ENCODE data around the gene THSD8.

THSD8 gene

DNA sequence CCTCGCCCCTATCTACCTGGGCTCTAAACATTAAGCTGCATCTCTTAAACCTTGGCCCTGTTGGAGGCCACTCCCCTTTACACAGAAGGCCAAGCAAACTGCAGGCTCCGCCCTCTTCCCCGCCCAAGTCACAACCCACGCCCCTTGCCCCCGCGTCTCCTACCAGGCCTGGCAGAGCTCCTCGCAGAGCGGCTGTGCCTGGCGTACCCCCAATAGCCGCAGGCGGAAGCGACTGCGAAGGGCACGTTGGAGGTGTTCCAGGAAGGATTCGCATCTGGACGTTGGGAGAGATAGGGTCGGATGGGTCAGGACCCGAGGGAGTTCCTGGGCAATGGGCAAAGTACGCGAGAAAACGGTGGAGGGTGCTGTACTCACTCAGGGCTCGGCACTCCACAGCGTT lies 26.6 kb downstream of the THSD8 start:
- H3K27me3 ChIP-seq (ENCODE audit: control insufficient read depth, insufficient read depth, low read length, poor library complexity, severe bottlenecking): peaks cover 64% of the 10 kb centered on the region
- no peak overlapping the region for H3K4me3 ChIP-seq (ENCODE audit: insufficient read depth, low read depth, low read length)
- 24% methylated on average over 23 of the region's 23 CpGs for WGBS, 2 experiments

DNA sequence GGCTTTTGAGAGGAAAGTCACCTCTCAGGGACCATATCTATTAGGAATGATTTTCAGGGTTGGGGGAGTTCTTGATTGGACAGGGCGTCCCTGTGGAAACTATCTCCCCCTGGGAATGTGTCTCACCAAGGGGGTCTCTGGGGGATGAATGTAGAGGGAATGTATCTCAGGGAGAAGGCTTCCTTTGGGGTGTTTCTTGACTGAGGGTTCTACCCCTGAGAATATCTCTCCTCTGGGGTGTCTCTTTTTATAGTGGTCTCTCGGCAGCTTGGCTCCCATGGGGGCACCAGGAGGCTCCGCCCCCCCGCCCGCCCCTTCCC lies 31.5 kb downstream of the THSD8 start:
- Histone ChIP-seq H3K9me3 (ENCODE audit: control insufficient read depth, low read length) (no peaks in the 10 kb centered on the region), H3K27me3 (ENCODE audit: control insufficient read depth, insufficient read depth, low read length, poor library complexity, severe bottlenecking) (peaks cover 97% of the 10 kb centered on the region), H3K36me3 (ENCODE audit: control insufficient read depth, insufficient read depth, low read length) (no peaks in the 10 kb centered on the region), H3K27ac (ENCODE audit: insufficient read depth, low read depth, low read length, poor library complexity, severe bottlenecking) (no peak overlapping the region), H3K4me3 (ENCODE audit: insufficient read depth, low read depth, low read length) (no peak overlapping the region), H3K4me1 (ENCODE audit: control insufficient read depth, insufficient read depth, low read length) (peaks cover 5% of the 10 kb centered on the region)
- 1 to 2% methylated on average over 5 of the region's 5 CpGs for WGBS, 2 experiments

More for the DNA sequence above, 26.6 kb downstream of the THSD8 start:
- no peaks in the 10 kb centered on the region for H3K9me3 ChIP-seq (ENCODE audit: control insufficient read depth, low read length)
- no peaks in the 10 kb centered on the region for H3K36me3 ChIP-seq (ENCODE audit: control insufficient read depth, insufficient read depth, low read length)
- H3K27ac ChIP-seq (ENCODE audit: insufficient read depth, low read depth, low read length, poor library complexity, severe bottlenecking): no peak overlapping the region
- H3K4me1 ChIP-seq (ENCODE audit: control insufficient read depth, insufficient read depth, low read length): no peaks in the 10 kb centered on the region

DNA sequence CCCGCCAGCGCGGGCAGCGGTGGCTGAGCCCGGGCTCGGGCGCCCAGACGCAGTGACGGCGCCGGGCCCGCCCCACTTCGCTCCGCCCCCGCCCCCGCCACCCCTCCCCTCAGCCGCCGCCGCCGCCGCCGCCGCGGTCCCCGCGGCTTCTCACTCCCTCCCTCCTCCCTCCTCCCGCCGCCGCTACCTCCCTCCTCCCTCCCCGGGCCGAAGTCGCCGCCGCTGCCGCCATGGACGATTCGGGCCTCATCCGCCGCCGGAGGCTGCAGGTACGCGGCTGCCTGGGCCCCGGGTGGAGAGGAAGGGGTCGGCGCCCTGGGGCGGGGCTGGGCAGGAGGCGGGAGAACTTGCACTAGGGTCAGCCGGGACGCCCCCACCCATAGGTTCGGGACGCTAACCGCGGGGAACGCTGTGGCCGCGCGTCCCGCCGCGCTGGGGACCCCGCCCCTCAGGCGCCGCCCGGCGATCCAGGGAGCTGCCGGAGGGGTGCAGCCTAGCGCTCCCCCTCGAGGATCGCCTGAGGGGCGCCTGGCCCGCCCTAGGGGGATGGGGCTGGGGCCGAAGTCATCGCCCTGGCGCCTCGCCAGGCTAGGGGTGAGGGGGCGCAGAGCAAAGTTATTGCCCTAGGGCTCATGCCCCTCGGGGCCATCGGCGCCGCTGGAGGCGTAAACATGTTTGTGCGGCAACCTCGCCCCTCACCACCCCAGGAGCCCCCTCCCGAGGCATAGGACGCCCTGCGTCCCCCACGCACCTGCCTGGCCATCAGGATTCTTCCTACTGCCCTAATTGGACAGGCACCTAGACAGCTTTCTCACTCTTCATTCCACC lies 32.1 kb downstream of the THSD8 start:
- H3K36me3 ChIP-seq (ENCODE audit: control insufficient read depth, insufficient read depth, low read length): no peaks in the 10 kb centered on the region
- peaks cover 97% of the 10 kb centered on the region for H3K27me3 ChIP-seq (ENCODE audit: control insufficient read depth, insufficient read depth, low read length, poor library complexity, severe bottlenecking)

DNA sequence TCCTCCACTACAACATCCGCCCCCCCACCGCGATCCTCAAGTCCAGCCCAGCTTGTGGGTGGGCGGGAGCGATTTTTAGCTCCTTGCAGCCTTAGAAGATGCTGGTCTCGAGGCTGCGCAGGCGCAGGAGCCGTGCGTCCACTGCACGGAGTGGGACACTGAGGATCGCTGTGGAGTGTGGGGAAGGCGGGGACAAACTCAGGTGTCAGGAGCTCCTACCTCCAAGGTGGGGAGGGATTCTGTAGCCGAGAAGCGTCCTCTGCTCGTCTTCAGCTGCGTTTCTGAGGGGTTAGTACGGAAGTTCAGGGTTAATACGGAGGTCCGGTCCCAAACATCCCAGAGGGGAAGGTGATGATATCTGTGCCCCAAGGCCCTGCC lies 32.7 kb downstream of the THSD8 start, which contains the start of gene RTBDN:
Gene RTBDN, minus strand, starts transcription at position 14 of the 378 bp plus-strand sequence. CDS start 4,600 bp downstream, outside the sequence.
- 10 to 15% methylated on average over 20 of the region's 20 CpGs for WGBS, 2 experiments
- peaks cover 97% of the 10 kb centered on the region for H3K27me3 ChIP-seq (ENCODE audit: control insufficient read depth, insufficient read depth, low read length, poor library complexity, severe bottlenecking)
- no peaks in the 10 kb centered on the region for H3K9me3 ChIP-seq (ENCODE audit: control insufficient read depth, low read length)
- no peaks in the 10 kb centered on the region for H3K36me3 ChIP-seq (ENCODE audit: control insufficient read depth, insufficient read depth, low read length)
- H3K4me3 ChIP-seq (ENCODE audit: insufficient read depth, low read depth, low read length): peak within 1 kb of the TSS; percentile 49
- H3K4me1 ChIP-seq (ENCODE audit: control insufficient read depth, insufficient read depth, low read length): peaks cover 10% of the 10 kb centered on the region
- H3K27ac ChIP-seq (ENCODE audit: insufficient read depth, low read depth, low read length, poor library complexity, severe bottlenecking): no peak within 1 kb of the TSS

More for the DNA sequence above, 32.1 kb downstream of the THSD8 start:
- peak overlapping the region; percentile 49 for H3K4me3 ChIP-seq (ENCODE audit: insufficient read depth, low read depth, low read length)
- no peaks in the 10 kb centered on the region for H3K9me3 ChIP-seq (ENCODE audit: control insufficient read depth, low read length)
- no peak overlapping the region for H3K27ac ChIP-seq (ENCODE audit: insufficient read depth, low read depth, low read length, poor library complexity, severe bottlenecking)
- WGBS, 2 experiments: 1% methylated on average over 59 to 76 of the region's 87 CpGs
- H3K4me1 ChIP-seq (ENCODE audit: control insufficient read depth, insufficient read depth, low read length): peaks cover 7% of the 10 kb centered on the region

DNA sequence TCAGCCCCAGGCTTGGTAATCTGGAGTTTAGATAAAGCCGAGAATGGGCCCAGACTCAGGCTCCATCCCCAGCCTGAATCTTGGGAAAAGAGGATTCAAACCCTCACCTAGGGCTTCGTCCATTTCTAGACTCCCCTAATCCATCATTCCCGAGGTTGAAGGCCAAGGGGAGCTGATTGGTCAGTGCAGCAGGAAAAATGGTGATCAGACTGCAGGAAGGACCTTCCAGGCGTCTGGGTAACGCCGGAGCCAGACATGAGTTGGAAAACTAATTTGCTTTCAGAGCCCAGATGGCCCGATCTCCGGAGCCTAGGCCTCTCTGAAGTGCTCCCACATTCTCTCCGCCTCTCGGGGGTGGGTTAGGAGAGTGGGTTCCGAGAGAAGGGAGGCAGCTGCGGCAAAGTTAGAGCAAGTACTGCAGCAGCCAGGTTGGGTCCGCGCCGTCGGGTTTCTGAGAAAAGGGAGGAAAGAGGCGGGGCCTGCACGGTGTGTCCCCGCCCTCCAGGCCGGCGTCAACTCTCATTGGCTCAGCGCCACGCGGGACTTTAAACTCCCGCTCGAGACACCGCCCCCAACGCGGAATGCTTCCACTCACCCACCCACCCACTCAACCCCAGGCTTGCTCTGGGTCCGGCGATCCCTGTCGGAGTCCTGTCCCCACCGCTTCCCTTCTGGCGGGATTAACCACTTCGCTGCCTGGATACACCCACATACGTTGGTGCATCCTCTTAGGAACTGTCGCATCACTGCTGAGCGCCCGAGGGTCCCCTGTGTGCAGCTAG lies 33.3 kb downstream of the THSD8 start:
- peaks cover 92% of the 10 kb centered on the region for H3K27me3 ChIP-seq (ENCODE audit: control insufficient read depth, insufficient read depth, low read length, poor library complexity, severe bottlenecking)
- WGBS, 2 experiments: 14 to 15% methylated on average over 39 of the region's 39 CpGs

DNA sequence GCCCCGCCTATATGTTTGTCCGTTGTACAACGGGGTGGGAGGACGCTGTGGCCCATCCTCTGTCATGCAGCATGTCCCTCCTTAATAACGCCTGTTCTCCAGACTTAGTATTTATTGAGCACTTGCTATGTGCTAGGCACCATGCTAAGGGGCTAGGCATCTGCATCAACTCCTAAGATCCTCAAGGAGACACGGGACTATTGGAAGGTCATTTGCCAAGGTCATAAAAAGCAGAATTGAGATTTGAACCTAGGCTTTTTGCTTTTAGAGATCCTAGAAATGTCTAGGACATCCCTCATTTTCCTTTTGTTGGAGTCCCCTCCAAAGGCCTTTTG lies 34.6 kb downstream of the THSD8 start:
- Histone ChIP-seq H3K27ac (ENCODE audit: insufficient read depth, low read depth, low read length, poor library complexity, severe bottlenecking) (no peak overlapping the region), H3K4me1 (ENCODE audit: control insufficient read depth, insufficient read depth, low read length) (peaks cover 10% of the 10 kb centered on the region), H3K9me3 (ENCODE audit: control insufficient read depth, low read length) (no peaks in the 10 kb centered on the region), H3K36me3 (ENCODE audit: control insufficient read depth, insufficient read depth, low read length) (no peaks in the 10 kb centered on the region), H3K4me3 (ENCODE audit: insufficient read depth, low read depth, low read length) (no peak overlapping the region), H3K27me3 (ENCODE audit: control insufficient read depth, insufficient read depth, low read length, poor library complexity, severe bottlenecking) (peaks cover 78% of the 10 kb centered on the region)
- WGBS, 2 experiments: 14 to 16% methylated on average over 6 of the region's 6 CpGs

More for the DNA sequence above, 33.3 kb downstream of the THSD8 start:
- H3K27ac ChIP-seq (ENCODE audit: insufficient read depth, low read depth, low read length, poor library complexity, severe bottlenecking): no peak overlapping the region
- H3K9me3 ChIP-seq (ENCODE audit: control insufficient read depth, low read length): no peaks in the 10 kb centered on the region
- H3K36me3 ChIP-seq (ENCODE audit: control insufficient read depth, insufficient read depth, low read length): no peaks in the 10 kb centered on the region
- H3K4me3 ChIP-seq (ENCODE audit: insufficient read depth, low read depth, low read length): no peak overlapping the region
- peaks cover 10% of the 10 kb centered on the region for H3K4me1 ChIP-seq (ENCODE audit: control insufficient read depth, insufficient read depth, low read length)

DNA sequence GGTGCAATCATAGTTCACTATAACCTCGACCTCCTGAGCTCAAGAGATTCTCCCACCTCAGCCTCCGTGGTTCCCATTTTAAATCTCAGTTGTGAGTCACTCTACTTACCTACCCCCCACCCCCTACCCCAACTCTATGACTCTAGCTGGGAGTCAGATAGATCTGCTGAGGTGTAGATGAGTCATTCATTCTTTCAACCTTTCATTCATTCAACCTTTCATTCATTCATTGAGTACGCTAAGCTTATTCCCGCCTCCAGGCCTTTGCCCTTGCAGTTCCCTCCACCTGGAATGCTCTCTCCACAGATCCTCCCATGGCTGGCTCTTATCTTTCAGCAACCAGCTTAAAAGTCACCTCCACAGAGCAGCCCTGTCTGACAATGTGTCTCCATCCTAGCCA lies 35.4 kb downstream of the THSD8 start:
- H3K4me3 ChIP-seq (ENCODE audit: insufficient read depth, low read depth, low read length): no peak overlapping the region
- no peak overlapping the region for H3K27ac ChIP-seq (ENCODE audit: insufficient read depth, low read depth, low read length, poor library complexity, severe bottlenecking)
- peaks cover 71% of the 10 kb centered on the region for H3K27me3 ChIP-seq (ENCODE audit: control insufficient read depth, insufficient read depth, low read length, poor library complexity, severe bottlenecking)
- H3K36me3 ChIP-seq (ENCODE audit: control insufficient read depth, insufficient read depth, low read length): no peaks in the 10 kb centered on the region
- 63 to 77% methylated on average over 4 of the region's 4 CpGs for WGBS, 2 experiments
- H3K4me1 ChIP-seq (ENCODE audit: control insufficient read depth, insufficient read depth, low read length): peaks cover 10% of the 10 kb centered on the region
- H3K9me3 ChIP-seq (ENCODE audit: control insufficient read depth, low read length): no peaks in the 10 kb centered on the region

DNA sequence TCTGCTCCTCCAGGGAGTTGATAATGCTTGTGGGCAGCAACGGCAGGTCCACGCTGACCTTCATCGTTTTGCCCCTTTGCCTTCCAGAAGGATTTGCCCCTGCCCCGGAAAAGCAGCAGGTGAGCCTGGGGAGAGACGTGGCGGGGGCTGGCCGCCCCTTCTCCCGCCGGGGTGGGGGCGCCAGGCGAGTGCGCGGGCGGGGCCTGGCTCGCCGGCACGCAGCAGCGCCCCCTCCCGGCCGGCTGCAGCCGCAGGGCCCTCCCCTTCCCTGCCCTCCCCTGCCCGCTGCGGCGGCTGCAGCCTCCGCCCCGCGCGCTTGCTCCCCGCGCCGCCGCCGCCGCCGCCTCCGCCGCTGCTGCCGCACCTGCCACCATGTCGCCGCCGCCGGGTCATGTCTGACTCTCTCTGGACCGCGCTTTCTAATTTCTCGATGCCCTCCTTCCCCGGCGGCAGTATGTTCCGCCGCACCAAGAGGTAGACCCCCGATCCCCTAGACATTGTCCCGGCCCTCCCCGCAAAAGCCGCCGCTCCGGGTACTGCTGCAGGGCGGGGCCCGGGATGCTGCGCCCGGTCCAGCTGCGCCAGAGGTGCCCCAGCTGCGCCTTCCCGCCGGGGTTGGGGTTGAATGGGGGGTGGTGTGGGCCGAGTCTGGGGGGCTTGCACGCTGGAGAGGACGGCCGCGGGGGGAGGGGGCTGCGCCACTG lies 36.5 kb downstream of the THSD8 start, which contains the start of gene MAST1:
Gene MAST1, plus strand, starts transcription at position 334 of the 704 bp plus-strand sequence. Its CDS starts 58 bp downstream, at position 392.
- H3K27ac ChIP-seq (ENCODE audit: insufficient read depth, low read depth, low read length, poor library complexity, severe bottlenecking): no peak within 1 kb of the TSS

DNA sequence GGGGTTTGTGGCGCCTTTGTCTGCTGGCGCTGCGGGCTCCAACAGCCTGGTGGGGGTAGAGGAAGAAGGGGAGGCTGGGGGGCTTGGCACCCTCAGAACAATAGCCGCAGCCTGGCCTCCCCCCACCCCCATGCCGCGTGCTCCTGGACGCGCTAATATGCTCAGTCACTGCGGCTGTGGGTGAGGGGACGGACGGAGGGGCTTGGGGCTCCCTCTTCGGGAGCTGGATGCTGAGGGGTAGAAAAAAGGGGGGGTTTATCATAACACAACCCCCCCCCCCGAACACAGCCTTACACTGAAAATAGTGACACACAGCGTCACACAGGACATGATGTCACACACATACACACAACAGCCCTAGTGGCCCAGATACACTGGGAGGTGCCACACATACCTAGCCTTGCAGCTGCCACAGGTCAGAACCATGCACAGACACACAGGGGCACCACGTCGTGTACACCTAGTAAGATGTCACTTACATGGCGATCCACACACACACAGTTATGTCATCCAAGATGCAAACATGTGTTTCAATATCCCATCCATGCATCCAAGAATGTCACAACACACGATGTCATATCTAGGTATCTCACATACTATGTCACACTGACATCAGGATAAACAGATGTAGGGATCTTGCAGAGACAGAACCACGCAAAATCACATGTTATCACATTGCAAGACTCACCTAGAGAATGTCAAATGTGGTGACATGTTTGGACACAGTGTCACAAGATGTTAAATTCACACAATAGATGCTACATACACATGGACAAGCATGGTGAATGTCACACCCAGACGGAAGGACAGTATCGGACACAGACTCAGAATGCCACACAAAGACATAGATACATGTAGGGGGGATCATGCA lies 37.3 kb downstream of the THSD8 start:
- 33 to 36% methylated on average over 17 to 21 of the region's 21 CpGs for WGBS, 2 experiments
- Histone ChIP-seq H3K27ac (ENCODE audit: insufficient read depth, low read depth, low read length, poor library complexity, severe bottlenecking) (no peak overlapping the region), H3K4me1 (ENCODE audit: control insufficient read depth, insufficient read depth, low read length) (peaks cover 9% of the 10 kb centered on the region), H3K36me3 (ENCODE audit: control insufficient read depth, insufficient read depth, low read length) (no peaks in the 10 kb centered on the region), H3K9me3 (ENCODE audit: control insufficient read depth, low read length) (no peaks in the 10 kb centered on the region), H3K27me3 (ENCODE audit: control insufficient read depth, insufficient read depth, low read length, poor library complexity, severe bottlenecking) (peaks cover 53% of the 10 kb centered on the region), H3K4me3 (ENCODE audit: insufficient read depth, low read depth, low read length) (peak overlapping the region; percentile 66)

More for the DNA sequence above, 36.5 kb downstream of the THSD8 start, which contains the start of gene MAST1:
- 0 to 1% methylated on average over 69 of the region's 69 CpGs for whole genome bisulfite sequencing, 2 experiments
- Histone ChIP-seq H3K27me3 (ENCODE audit: control insufficient read depth, insufficient read depth, low read length, poor library complexity, severe bottlenecking) (peaks cover 60% of the 10 kb centered on the region), H3K36me3 (ENCODE audit: control insufficient read depth, insufficient read depth, low read length) (no peaks in the 10 kb centered on the region), H3K4me3 (ENCODE audit: insufficient read depth, low read depth, low read length) (peak within 1 kb of the TSS; percentile 66), H3K4me1 (ENCODE audit: control insufficient read depth, insufficient read depth, low read length) (peaks cover 10% of the 10 kb centered on the region), H3K9me3 (ENCODE audit: control insufficient read depth, low read length) (no peaks in the 10 kb centered on the region)

Measured in ectodermal cell (in vitro differentiated cells).